Measurements from ENCODE around the gene SLC22A12. TPM values are rescaled to one million over a fixed set of nuclear protein-coding genes. Genes with fewer than 3 reads are reported as not detected.

The SLC22A12 gene
- total and polyA plus RNA-seq, 2 experiments from 2014 or later = not detected

GRCh38 chr11:64602466-64603070 is 11.5 kb downstream of the SLC22A12 start (continued):
- TF ChIP-seq ZNF462 (CRISPR knock-in tag; IDR thresholded peaks at IDR 0.05) (no peak), EZH2phosphoT487 (IDR thresholded peaks at IDR 0.05; ENCODE audit: unreplicated experiment) (no peak), CREB1 (CRISPR knock-in tag; IDR thresholded peaks at IDR 0.05; ENCODE audit: low read depth) (no peak), ZNF331 (CRISPR knock-in tag; IDR thresholded peaks at IDR 0.05; ENCODE audit: low read depth) (no peak), ETS1 (IDR thresholded peaks at IDR 0.05) (no peak), REST (IDR thresholded peaks at IDR 0.05; ENCODE audit: unreplicated experiment) (no peak), STAT1 (IDR thresholded peaks at IDR 0.05; ENCODE audit: unreplicated experiment) (no peak)
